ENCODE measurements around the gene AMBRA1.

Gene AMBRA1

DNA sequence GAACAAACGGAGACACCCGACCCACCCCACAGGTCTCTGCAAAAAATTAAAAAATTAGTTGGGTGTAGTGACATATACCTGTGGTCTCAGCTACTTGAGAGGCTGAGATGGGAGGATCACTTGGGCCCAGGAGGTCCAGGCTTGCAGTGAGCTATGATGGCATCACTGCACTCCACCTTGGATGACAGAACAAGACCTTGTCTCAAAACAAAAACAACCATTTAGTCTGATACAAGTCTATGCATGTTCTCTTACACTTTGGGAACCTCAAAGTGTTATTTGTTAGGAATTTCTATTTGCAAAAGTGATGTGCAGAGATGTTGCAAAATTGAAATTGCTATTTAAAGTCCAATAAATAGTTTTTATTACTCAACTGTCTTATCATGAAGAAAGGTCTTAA is 37.9 kb upstream of the AMBRA1 start:
- no peak for FAIRE-seq
- TF ChIP-seq POLR2A (IDR thresholded peaks at IDR 0.05; ENCODE audit: low read depth, low read length) = no peak
- no peak for DNase-seq (ENCODE audit: insufficient read length, low spot score)

DNA sequence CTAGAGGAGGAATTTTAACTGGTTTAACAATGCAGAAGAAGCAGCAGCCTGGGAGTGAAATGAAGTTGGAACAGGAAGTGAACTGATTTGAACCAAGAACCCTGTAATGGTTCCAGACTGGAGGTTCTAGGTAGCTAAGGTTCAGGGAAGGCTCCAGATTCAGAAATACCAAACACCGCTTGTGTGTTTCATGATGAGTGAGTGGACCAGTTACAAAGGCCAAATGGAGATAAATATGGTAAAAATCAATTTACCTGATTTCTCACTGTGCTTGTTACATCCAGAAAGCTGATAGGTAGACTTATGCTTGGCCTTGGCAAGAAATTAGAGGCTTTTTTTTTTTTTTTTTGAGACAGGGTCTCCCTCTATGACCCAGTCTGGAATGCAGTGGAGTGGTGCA is 36.4 kb upstream of the AMBRA1 start:
- no peak for FAIRE-seq

DNA sequence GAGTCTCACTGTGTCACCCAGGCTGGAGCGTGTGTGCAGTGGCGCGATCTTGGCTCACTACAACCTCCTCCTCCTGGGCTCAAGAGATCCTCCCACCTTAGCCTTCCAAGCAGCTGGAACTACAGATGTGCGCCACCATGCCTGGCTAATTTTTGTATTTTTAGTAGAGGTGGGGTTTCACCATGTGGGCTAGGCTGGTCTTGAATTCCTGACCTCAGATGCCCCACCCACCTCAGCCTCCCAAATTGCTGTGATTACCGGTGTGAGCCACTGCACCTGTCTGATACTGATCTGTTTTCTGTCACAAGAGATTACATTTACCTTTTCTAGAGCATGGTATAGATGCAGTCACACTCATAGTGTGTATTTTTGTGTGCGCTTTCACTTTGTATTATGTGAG is 35.1 kb upstream of the AMBRA1 start:
- DNase-seq (ENCODE audit: insufficient read length, low spot score) (no peak), FAIRE-seq (no peak)
- TF ChIP-seq POLR2A (IDR thresholded peaks at IDR 0.05; ENCODE audit: low read depth, low read length) = no peak

More for the DNA sequence above, 36.4 kb upstream of the AMBRA1 start:
- no peak for TF ChIP-seq POLR2A (IDR thresholded peaks at IDR 0.05; ENCODE audit: low read depth, low read length)
- DNase-seq (ENCODE audit: insufficient read length, low spot score) = no peak

DNA sequence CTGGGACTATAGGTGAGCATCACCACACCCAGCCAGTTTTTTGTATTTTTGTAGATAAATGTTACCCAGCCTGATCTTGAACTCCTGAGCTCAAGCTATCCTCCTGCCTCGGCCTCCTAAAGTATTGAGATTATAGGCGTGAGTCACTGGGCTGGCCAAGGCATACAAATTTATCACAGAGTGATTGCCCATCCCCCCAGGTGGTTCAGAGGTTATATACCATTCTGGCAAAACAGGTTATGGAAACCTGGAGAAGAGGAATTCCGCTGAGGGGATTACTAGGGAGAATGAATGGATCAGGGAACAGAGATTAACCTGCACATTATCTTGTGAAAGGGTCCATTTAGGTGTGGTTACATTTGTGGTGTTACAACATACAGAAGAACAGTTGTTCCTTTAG is 31.6 kb upstream of the AMBRA1 start:
- no peak for TF ChIP-seq POLR2A (IDR thresholded peaks at IDR 0.05; ENCODE audit: low read depth, low read length)
- FAIRE-seq (no peak), DNase-seq (ENCODE audit: insufficient read length, low spot score) (no peak)

DNA sequence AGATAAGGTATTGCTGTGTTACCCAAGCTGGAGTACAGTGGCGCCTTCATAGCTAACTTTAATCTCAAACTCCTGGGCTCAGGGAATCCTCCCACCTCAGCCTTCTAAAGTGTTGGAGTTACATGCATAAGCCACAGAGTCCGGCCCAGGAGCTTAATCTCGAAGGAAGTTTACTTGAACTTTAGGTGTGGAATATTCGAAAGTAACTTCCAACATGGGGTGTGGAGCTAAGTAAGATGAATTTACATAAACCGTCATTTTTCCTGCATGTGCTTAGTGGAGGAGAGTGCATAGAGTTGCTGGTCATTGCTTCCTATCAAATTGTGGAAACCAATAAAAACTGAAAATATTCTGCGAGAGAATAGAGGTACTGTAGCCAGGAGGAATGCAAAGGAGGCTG is 25.0 kb upstream of the AMBRA1 start:
- no peak for TF ChIP-seq POLR2A (IDR thresholded peaks at IDR 0.05; ENCODE audit: low read depth, low read length)
- FAIRE-seq = no peak
- DNase-seq (ENCODE audit: insufficient read length, low spot score) = no peak

DNA sequence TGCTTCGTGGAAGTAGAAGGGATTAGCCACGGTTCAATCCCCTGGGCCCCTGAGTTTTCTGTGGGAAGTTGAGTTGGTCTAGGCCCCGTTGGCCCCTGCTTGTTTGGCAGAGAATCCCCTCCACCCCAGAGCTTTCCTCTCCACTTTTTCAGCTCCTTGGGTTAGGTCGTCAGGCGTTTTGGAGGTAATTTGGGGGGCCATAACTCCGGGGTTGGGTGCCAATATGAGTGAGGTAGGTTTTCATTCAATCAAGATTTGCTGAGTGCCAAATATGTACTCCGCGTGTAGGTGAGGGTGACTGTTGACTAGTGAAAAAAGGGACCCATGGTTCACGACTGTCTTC is 24.1 kb upstream of the AMBRA1 start:
- no peak for FAIRE-seq
- no peak for TF ChIP-seq POLR2A (IDR thresholded peaks at IDR 0.05; ENCODE audit: low read depth, low read length)
- DNase-seq (ENCODE audit: insufficient read length, low spot score) = no peak

DNA sequence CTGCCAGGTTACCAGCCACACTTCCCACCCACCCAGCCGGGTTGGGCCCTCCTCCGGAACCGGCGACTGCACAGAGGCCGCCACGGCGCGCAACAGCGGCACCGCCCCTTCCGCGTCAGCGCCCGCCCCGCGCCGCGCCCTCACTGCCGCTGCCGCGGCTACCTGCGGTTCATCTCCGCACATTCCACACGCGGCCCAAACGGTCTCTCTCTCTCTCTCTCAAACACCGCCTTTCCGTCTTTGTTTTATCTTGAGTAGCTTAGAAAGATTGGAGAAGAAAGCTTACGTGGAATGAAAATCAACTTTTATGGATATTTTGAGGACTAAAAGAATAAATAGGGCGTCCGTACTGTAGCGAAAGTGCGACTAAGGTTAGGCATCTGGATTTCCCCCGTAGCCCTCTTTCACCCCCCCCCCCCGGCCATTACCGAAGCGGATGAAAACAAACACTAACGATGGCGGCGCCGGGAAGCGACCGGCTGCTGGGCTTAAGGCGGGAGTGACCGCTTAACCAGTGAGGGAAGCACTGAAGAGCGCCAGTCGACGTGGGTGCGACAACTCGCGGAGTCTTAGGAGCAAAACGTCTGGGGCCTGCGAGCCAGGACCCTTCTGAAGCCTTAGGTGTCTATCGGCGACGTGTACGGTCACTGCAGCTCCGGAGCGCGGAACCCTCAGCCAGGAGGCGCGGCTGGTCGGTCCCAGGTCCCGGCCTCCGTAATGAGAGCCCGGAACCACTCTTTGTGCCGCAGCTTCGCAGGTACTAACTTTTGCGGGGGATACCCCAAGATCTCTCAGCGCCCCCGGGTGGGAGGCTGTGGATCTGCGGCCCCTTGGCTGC is 23.5 kb upstream of the AMBRA1 start, which contains the start of the genes ATG13 and HARBI1:
ATG13 (plus strand) TSS at position 420 of the 838 bp plus-strand sequence. CDS start 26,739 bp downstream, outside the sequence.
HARBI1 (minus strand) TSS at position 94 of the 838 bp plus-strand sequence. CDS start 990 bp downstream, outside the sequence.
- FAIRE-seq (peak; percentile 36), DNase-seq (ENCODE audit: insufficient read length, low spot score) (peak; percentile 96)
- TF ChIP-seq POLR2A (IDR thresholded peaks at IDR 0.05; ENCODE audit: low read depth, low read length) = peak; percentile 92; the same call in 1 of the 2 replicates

DNA sequence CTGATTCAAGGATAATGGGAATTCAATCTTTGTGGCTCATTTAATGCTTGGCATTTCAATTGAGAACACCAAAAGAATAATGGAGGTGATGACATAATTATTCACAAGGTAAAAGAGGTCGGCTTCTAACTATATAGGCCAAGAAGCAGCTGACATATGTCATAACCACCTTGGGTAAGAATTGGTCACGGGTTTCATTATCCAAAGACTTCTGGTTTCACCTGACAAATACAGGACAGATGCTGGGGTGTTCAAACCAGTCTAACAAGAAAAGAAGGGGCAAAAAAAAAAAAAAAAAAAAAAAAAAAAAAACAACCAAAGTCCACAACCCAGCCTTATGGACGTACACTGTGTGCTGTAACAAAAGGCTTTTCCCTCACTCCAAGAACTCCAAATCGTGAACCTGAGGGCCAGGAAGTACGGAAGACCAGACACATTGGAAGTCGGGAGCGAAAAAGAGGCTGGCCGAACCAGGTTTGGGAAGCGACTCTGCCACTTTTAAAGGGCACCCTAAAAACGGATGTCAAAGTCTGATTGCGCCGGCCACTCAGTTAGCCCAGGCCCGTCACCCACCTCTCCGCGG is 22.8 kb upstream of the AMBRA1 start:
- no peak; the same call in 1 of the 2 replicates for TF ChIP-seq POLR2A (IDR thresholded peaks at IDR 0.05; ENCODE audit: low read depth, low read length)
- no peak for DNase-seq (ENCODE audit: insufficient read length, low spot score)
- no peak for FAIRE-seq

DNA sequence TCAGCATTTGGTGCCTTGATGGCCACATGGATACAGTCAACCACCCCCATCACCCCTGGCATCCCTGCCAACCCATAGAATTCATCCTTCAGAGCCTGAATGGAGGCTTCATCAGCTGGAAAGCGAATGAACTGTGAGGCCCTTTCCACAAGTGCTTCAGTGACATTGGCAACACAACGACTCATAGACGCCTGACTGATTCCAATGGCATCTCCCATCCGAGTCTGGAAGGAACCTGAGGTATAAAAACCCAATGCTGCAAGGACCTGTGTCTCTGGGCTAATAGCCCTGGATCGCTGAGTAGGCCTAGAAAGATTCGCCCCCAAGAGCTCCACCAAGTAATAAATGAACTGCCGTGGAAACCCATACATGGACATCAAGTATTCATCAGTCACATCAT is 21.9 kb upstream of the AMBRA1 start:
- no peak for TF ChIP-seq POLR2A (IDR thresholded peaks at IDR 0.05; ENCODE audit: low read depth, low read length)
- peak; percentile 45 for DNase-seq (ENCODE audit: insufficient read length, low spot score)
- FAIRE-seq = no peak

DNA sequence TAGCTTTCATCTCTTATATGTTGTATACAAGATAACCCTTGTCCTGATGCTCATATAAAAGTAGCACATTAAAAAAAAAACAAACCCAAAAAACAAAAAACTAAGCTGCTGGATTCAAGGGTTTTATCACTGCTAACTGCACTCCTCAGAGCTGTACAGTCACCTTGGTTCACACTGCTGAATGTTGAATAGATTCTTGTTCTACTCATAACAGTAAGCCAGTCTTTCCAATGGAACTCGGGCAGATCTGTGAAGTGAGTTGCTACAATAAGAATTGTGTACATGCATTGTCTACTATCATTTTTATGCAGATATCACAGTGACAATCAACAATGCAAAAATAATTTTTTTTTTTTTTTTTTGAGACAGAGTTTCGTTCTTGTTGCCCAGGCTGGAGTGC is 18.5 kb upstream of the AMBRA1 start:
- TF ChIP-seq POLR2A (IDR thresholded peaks at IDR 0.05; ENCODE audit: low read depth, low read length) = no peak
- no peak for FAIRE-seq
- no peak for DNase-seq (ENCODE audit: insufficient read length, low spot score)

DNA sequence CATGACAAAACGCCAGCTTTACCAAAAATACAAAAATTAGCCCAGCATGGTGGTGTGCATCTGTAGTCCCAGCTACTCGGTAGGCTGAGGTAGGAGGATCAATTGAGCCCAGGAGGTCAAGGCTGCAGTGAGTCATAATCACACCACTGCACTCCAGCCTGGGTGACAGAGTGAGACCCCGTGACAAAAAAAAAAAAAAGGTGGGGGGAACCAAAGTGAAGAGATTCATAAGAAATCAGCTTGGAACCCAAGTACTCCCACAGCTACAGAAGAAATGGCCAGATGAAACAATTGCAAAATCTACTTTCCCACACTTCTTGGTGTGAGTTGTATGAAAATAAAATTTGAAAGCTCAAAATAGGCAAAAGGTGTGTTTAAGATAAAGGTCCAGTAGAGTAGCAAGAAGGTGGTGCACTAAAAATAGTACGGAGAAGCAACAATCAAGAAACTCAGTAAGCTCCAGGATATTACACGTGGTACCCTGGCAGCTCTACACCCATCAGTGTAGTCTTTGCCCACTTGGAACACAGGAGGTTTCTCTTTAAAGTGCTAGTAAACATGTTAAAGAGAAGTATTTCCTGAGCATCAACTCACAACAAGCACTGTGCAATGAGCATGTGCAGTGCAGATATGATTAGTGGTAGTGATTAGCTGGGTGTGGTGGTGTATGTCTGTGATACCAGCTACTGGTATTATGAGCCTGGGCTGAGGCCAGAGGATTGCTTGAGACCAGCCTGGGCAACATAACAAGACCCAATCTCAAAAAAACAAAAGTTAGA is 17.9 kb upstream of the AMBRA1 start:
- DNase-seq (ENCODE audit: insufficient read length, low spot score) = no peak
- no peak for FAIRE-seq
- TF ChIP-seq POLR2A (IDR thresholded peaks at IDR 0.05; ENCODE audit: low read depth, low read length) = no peak

DNA sequence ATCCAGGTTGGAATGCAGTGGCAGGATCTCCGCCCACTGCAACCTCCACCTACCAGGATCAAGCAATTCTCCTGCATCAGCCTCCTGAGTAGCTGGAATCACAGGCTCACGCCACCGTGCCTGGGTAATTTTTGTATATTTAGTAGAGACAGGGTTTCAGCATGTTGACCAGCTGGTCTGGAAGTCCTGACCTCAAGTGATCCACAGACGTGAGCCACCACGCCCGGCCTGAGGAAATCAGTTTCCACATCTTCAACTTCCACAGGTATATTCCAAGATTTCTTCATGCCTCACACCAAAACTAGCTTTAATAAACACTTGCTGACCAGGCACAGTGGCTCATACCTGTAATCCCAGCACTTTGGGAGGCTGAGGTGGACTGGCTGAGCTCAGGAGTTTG is 15.6 kb upstream of the AMBRA1 start:
- FAIRE-seq (no peak), DNase-seq (ENCODE audit: insufficient read length, low spot score) (no peak)
- TF ChIP-seq POLR2A (IDR thresholded peaks at IDR 0.05; ENCODE audit: low read depth, low read length) = no peak

DNA sequence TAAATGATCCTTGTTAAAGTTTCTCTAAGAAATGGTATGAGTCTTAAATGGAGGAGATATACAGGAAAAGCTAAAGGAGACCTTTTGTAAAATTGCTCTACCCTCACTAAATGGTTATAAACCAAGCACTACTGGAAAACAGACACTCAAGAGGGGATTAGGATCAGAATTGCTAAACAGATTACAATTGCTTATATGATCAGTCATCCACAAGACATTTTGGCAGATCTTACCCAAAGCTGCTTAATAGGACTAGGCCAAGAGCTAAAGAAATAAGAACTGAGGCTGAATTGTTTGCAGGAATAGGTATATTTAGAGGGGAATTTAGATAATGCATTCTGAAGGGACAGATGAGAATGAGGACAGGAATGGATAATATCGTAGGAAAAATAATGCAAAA is 13.7 kb upstream of the AMBRA1 start:
- DNase-seq (ENCODE audit: insufficient read length, low spot score) (no peak), FAIRE-seq (no peak)
- TF ChIP-seq POLR2A (IDR thresholded peaks at IDR 0.05; ENCODE audit: low read depth, low read length) = no peak

DNA sequence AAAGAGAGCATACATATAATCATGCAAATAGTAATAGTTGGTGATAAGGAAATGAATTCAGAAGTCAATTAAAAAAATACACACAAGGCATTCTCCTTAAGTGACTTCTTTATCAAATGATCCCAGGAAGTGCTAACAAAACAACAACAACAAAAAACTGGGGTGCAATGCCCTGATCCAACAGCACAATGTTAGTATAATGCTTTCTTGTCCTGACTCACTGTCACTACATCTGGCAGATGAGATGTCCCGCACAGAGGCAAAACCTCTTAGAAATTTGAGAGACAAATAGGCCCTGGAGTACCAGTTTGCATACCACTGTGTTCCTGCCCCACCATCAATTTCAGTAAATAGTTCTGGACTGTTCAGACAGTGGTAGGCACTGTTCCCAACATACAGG is 11.0 kb upstream of the AMBRA1 start:
- no peak for DNase-seq (ENCODE audit: insufficient read length, low spot score)
- no peak for TF ChIP-seq POLR2A (IDR thresholded peaks at IDR 0.05; ENCODE audit: low read depth, low read length)
- FAIRE-seq = no peak

All from H54 (cell line).